Natural killer cell (primary cell): Measurements from ENCODE around the gene LCAT. TPM values are rescaled to one million over a fixed set of nuclear protein-coding genes. Genes with fewer than 3 reads are reported as not detected.

ENCODE experiments used
- ATAC-seq, 3 donors: fragments of 150-1000 bp in 2 of 3; fragments of 200-7000 bp in 1 of 3; cut with Tn5 transposase; 1 replicate in 1 of 3; 2 replicates in 2 of 3; pipeline ENCODE4 v1.10.0; 2021; ENCODE audit warnings: mild to moderate bottlenecking in 2 of 3, moderate library complexity in 2 of 3
- DNase-seq, 2 donors: peaks; one replicate each; pipeline versions ENCODE4 v3.0.0 to v3.0.0-alpha.2; 2013 to 2021; ENCODE audit warnings: mixed read lengths in 1 of 2
- H3K27ac ChIP-seq: one replicate; pipeline ENCODE4 v1.5.1; 2013; ENCODE audit warnings: mild to moderate bottlenecking, low read length
- H3K27me3 ChIP-seq: one replicate; pipeline ENCODE4 v1.6.1; 2013; ENCODE audit warnings: low read length; ENCODE audit not compliant: control insufficient read depth, insufficient read depth
- H3K36me3 ChIP-seq: one replicate; pipeline ENCODE4 v1.6.1; 2013; ENCODE audit warnings: low read length; ENCODE audit not compliant: control insufficient read depth, insufficient read depth
- H3K4me1 ChIP-seq: one replicate; pipeline ENCODE4 v1.6.1; 2013; ENCODE audit warnings: low read length; ENCODE audit not compliant: control insufficient read depth, insufficient read depth
- H3K4me3 ChIP-seq: one replicate; pipeline ENCODE4 v1.5.1; 2013; ENCODE audit warnings: low read length
- H3K9me3 ChIP-seq: one replicate; pipeline ENCODE4 v1.6.1; 2013; ENCODE audit warnings: low read length; ENCODE audit not compliant: control insufficient read depth, insufficient read depth
- H3K27ac Mint-ChIP-seq, 2 donors: one replicate each; pipeline ENCODE4 v1.8.0; 2022; ENCODE audit warnings: mild to moderate bottlenecking in 2 of 2, mixed read lengths in 2 of 2, moderate library complexity in 1 of 2
- H3K27me3 Mint-ChIP-seq, 2 donors: one replicate each; pipeline ENCODE4 v1.8.0; 2022; ENCODE audit warnings: low read depth in 2 of 2, mixed read lengths in 2 of 2
- H3K36me3 Mint-ChIP-seq: one replicate; pipeline ENCODE4 v1.8.0; 2022; ENCODE audit warnings: mixed read lengths
- H3K4me1 Mint-ChIP-seq, 2 donors: one replicate each; pipeline ENCODE4 v1.8.0; 2022; ENCODE audit warnings: mixed read lengths in 2 of 2
- H3K4me3 Mint-ChIP-seq: one replicate; pipeline ENCODE4 v1.8.0; 2022; ENCODE audit warnings: mild to moderate bottlenecking, moderate library complexity, mixed read lengths
- H3K9me3 Mint-ChIP-seq, 2 donors: one replicate each; pipeline ENCODE4 v1.8.0; 2022; ENCODE audit warnings: mixed read lengths in 2 of 2
- WGBS: methylation state at CpG from one replicate; pipeline ENCODE4 v1.1.7; 2013; ENCODE audit warnings: missing lambda C conversion rate; ENCODE audit not compliant: insufficient coverage; 5-methylcytosine and 5-hydroxymethylcytosine counted together
- intact Hi-C: fragments of 100-400 bp; cut with micrococcal nuclease; formaldehyde crosslinking; loops from one replicate; pipeline ENCODE4 v1.14.2; 2022
- total RNA-seq, 4 donors: library from RNA; stranded (reverse); fragments of 120-200 nt in 1 of 4; gene quantifications; one replicate each; pipeline versions ENCODE4 v1.2.3 to v1.2.4, GENCODE V29; 2013 to 2022
- TF ChIP-seq, protein P1 (sequence below): fragments of 200-600 bp; IDR thresholded peaks from one replicate; pipeline ENCODE4 v1.8.0; 2022; ENCODE audit warnings: antibody characterized with exemption

LCAT gene
- total RNA-seq, 3 donors from 2014 or later (not counting 1 experiment from before 2014, with no cell fraction given): 7.1 to 12.4 (median 11.5) TPM

DNA sequence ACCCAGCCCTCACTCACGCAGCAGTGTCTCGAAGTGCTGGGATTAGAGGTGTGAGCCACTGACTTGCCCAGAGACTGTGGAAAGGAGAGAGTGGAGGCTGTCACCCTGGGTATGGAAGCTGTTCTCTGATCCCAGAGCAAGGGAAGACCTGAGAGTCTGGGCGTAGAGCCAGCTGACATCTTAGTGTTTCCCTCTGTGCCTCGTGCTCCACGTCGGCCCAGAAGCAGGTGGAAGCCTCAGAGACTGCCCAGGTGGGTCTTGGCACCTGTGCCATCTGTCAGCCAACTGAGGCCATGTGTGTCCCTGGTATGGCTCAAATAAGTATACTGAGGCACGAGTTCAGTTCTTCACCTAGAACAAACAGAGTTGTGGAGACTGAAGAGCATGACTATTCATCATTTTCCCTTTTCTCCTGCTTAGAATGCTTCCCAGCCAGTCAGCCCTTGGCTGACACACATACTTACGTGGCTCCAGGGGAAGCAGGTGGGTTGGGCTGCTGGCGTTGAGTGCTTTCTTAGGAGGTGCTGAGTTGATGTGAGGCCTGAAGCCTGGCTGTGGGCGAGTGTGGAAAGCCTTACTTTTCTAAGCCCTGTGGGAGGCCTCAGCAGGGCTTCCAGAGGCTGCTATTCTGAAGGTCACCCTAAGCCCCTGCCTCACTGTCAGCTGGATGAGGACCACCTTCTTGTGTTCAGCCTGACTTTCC, 20.4 kb downstream of the LCAT start:
- no peak overlapping the region for H3K27ac Mint-ChIP-seq
- Histone ChIP-seq H3K9me3 (no peaks in the 10 kb centered on the region), H3K27me3 (no peaks in the 10 kb centered on the region), H3K4me3 (no peak overlapping the region), H3K27ac (no peak overlapping the region), H3K36me3 (peaks cover 27% of the 10 kb centered on the region), H3K4me1 (peaks cover 4% of the 10 kb centered on the region)
- TF ChIP-seq, protein P1, sequence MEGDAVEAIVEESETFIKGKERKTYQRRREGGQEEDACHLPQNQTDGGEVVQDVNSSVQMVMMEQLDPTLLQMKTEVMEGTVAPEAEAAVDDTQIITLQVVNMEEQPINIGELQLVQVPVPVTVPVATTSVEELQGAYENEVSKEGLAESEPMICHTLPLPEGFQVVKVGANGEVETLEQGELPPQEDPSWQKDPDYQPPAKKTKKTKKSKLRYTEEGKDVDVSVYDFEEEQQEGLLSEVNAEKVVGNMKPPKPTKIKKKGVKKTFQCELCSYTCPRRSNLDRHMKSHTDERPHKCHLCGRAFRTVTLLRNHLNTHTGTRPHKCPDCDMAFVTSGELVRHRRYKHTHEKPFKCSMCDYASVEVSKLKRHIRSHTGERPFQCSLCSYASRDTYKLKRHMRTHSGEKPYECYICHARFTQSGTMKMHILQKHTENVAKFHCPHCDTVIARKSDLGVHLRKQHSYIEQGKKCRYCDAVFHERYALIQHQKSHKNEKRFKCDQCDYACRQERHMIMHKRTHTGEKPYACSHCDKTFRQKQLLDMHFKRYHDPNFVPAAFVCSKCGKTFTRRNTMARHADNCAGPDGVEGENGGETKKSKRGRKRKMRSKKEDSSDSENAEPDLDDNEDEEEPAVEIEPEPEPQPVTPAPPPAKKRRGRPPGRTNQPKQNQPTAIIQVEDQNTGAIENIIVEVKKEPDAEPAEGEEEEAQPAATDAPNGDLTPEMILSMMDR: no peak
- no peak for ATAC-seq
- H3K36me3 Mint-ChIP-seq: no peaks in the 10 kb centered on the region
- H3K4me3 Mint-ChIP-seq: no peak overlapping the region
- peaks cover 0 to 13% of the 10 kb centered on the region in 2 donors for H3K4me1 Mint-ChIP-seq
- no peaks in the 10 kb centered on the region for H3K9me3 Mint-ChIP-seq
- intact Hi-C loops: no loop called here
- 91% methylated on average over 10 of the region's 10 CpGs for WGBS
- no peaks in the 10 kb centered on the region for H3K27me3 Mint-ChIP-seq
- DNase-seq: no peak

DNA sequence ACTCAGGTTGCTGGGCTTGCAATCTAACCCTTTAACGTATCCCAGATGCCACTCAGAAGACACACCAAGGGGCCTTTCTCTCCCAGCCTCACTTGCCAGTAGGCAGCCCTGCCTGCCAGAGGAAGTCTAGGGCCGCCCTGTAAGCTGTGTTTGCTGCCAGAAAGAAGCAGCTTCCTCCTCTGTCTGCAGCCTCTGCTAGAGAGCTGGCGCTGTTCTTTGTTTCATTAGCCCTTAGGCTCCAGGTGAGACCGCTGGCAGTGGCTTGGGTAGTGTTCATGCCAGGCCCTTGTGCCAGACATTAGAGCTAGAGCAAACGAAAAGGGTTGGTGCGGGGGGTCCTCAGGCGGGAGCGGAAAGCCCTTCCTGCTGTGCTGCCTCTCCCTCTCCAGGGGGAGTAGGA, 21.2 kb downstream of the LCAT start:
- 90% methylated on average over 8 of the region's 8 CpGs for WGBS
- Histone ChIP-seq H3K27me3 (no peaks in the 10 kb centered on the region), H3K36me3 (peaks cover 24% of the 10 kb centered on the region), H3K4me1 (no peaks in the 10 kb centered on the region), H3K4me3 (no peak overlapping the region), H3K27ac (no peak overlapping the region), H3K9me3 (no peaks in the 10 kb centered on the region)
- no peak for ATAC-seq
- Mint-ChIP-seq H3K27ac (no peak overlapping the region), H3K4me3 (no peak overlapping the region), H3K4me1 (peaks cover 3 to 9% of the 10 kb centered on the region in 2 donors), H3K9me3 (no peaks in the 10 kb centered on the region), H3K36me3 (no peaks in the 10 kb centered on the region), H3K27me3 (no peaks in the 10 kb centered on the region)
- DNase-seq: no peak
- intact Hi-C loops: no loop called here
- TF ChIP-seq, protein P1: no peak

DNA sequence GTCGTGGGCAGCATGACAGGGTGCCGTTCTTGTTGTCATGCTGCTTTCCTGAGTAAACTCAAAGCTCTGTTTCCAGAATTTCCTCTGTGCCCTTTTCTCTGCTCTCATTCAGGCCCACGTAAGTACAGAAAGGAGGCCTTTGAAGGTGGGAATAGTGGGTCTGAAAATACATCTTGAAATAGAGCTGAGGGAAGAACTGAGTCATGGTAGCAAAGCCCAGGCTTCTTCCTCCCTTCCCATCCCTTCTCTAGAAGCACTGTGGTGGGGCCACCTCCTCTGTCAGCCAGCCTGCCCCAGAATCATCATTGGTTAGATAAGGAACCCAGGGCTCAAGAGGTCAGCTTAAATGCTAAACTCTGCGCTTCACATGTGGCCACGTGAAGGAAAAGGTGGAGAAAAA, 21.7 kb downstream of the LCAT start:
- H3K4me3 Mint-ChIP-seq: no peak overlapping the region
- ATAC-seq (no peak), DNase-seq (no peak)
- 81% methylated on average over 4 of the region's 5 CpGs for WGBS
- no peaks in the 10 kb centered on the region for H3K9me3 Mint-ChIP-seq
- Histone ChIP-seq H3K27ac (no peak overlapping the region), H3K27me3 (no peaks in the 10 kb centered on the region), H3K36me3 (peaks cover 19% of the 10 kb centered on the region), H3K4me3 (no peak overlapping the region), H3K4me1 (no peaks in the 10 kb centered on the region), H3K9me3 (no peaks in the 10 kb centered on the region)
- no peaks in the 10 kb centered on the region for H3K36me3 Mint-ChIP-seq
- TF ChIP-seq, protein P1: no peak
- H3K27ac Mint-ChIP-seq: no peak overlapping the region
- intact Hi-C loops: no loop called here
- peaks cover 8 to 14% of the 10 kb centered on the region in 2 donors for H3K4me1 Mint-ChIP-seq
- H3K27me3 Mint-ChIP-seq: no peaks in the 10 kb centered on the region
